Adipose tissue (tissue), 3 donors: ENCODE measurements around the gene EYA3. TPM values are rescaled to one million over a fixed set of nuclear protein-coding genes. Genes with fewer than 3 reads are reported as not detected.

Experiments
- H3K27ac ChIP-seq: one replicate; pipeline ENCODE4 v1.5.1; 2013; ENCODE audit warnings: low read depth, low read length
- WGBS, 3 donors: extraction: QIAGEN DNeasy Blood & Tissue Kit; methylation state at CpG; one replicate each; pipeline ENCODE4 v1.1.7; 2013; 5-methylcytosine and 5-hydroxymethylcytosine counted together
- polyA plus RNA-seq, 3 donors: library from polyadenylated mRNA; stranded (reverse); fragments of 200-250 nt; gene quantifications; one replicate each; pipeline ENCODE4 v1.2.3, GENCODE V29; 2013
- donor health status: healthy with polysubstance abuse.
- donor health status: Bipolar disorder and iron deficiency.
- donor health status: healthy.

EYA3 gene, protein sequence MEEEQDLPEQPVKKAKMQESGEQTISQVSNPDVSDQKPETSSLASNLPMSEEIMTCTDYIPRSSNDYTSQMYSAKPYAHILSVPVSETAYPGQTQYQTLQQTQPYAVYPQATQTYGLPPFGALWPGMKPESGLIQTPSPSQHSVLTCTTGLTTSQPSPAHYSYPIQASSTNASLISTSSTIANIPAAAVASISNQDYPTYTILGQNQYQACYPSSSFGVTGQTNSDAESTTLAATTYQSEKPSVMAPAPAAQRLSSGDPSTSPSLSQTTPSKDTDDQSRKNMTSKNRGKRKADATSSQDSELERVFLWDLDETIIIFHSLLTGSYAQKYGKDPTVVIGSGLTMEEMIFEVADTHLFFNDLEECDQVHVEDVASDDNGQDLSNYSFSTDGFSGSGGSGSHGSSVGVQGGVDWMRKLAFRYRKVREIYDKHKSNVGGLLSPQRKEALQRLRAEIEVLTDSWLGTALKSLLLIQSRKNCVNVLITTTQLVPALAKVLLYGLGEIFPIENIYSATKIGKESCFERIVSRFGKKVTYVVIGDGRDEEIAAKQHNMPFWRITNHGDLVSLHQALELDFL
- 1 to 10 TPM; 3.2 to 5.1 (median 4.2) TPM for polyA plus RNA-seq

- H3K27ac ChIP-seq = peak within 1 kb of the TSS; percentile 30
- WGBS, 3 donors = 0 to 1% (median 0%) methylated on average over 43 to 44 of the region's 44 CpGs
Measured at GRCh38 chr1:28088168-28088961, at the start of gene EYA3. Gene EYA3 (minus strand): TSS chr1:28088610. CDS start chr1:28058026, 30,584 bp downstream.

GRCh38 chr1:28136922-28137613, 48.7 kb upstream of the EYA3 start:
- H3K27ac ChIP-seq = no peak overlapping the region
- 77 to 81% (median 81%) methylated on average over 4 of the region's 4 CpGs for WGBS, 3 donors

- WGBS, 3 donors = 79 to 87% (median 86%) methylated on average over 8 of the region's 8 CpGs
- H3K27ac ChIP-seq = no peak overlapping the region
Measured at GRCh38 chr1:28136169-28136921, 47.9 kb upstream of the EYA3 start.

DNA sequence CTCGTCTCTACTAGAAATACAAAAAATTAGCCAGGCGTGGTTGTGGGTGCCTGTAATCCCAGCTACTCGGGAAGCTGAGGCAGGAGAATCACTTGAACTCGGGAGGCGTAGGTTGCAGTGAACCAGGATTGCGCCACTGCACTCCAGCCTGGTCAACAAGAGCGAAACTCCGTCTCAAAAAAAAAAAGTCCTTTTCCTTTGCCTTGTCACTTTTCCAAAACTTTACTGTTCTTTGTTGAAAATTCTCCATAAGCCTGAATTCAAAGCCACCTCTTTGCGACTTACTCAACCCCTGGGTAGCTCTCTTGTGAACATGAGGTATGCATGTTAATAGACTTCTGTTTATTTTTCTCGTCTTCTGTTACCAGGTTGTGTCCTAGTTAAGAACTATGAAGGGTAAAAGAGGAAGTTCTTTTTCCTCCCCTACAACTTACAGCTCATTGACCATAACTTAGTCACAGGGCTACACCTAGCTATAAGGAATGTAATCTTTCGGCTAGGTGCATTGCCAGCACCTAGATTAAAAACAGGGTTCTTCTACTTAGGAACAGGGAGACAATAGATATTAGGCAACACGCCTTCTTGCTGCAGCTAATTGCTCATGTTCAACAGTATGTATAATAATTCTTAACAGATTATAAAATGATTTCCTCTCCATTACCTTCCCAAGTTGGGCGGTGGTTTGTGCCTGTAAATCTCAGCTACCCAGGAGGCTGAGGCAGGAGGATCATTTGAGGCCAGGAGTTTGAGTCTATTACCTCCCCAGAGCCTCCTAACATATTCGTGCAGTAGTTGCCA, 47.2 kb upstream of the EYA3 start:
- no peak overlapping the region for H3K27ac ChIP-seq
- 61 to 75% (median 70%) methylated on average over 14 of the region's 14 CpGs for whole genome bisulfite sequencing, 3 donors

- WGBS, 3 donors = 85 to 93% (median 92%) methylated on average over 2 of the region's 2 CpGs
- no peak overlapping the region for H3K27ac ChIP-seq
Measured at GRCh38 chr1:28134651-28135207, 46.3 kb upstream of the EYA3 start.

GRCh38 chr1:28132171-28133167, 44.1 kb upstream of the EYA3 start:
- no peak overlapping the region for H3K27ac ChIP-seq
- WGBS, 3 donors = 76 to 84% (median 78%) methylated on average over 11 of the region's 11 CpGs

GRCh38 chr1:28130901-28131300, 42.5 kb upstream of the EYA3 start:
- WGBS, 3 donors = 67 to 84% (median 84%) methylated on average over 6 of the region's 6 CpGs
- no peak overlapping the region for H3K27ac ChIP-seq

- no peak overlapping the region for H3K27ac ChIP-seq
- WGBS, 3 donors = 28 to 58% (median 35%) methylated on average over 1 of the region's 1 CpG
Measured at GRCh38 chr1:28129150-28129549, 40.7 kb upstream of the EYA3 start.

GRCh38 chr1:28127617-28128257, 39.3 kb upstream of the EYA3 start:
- H3K27ac ChIP-seq = no peak overlapping the region
- 67 to 71% (median 70%) methylated on average over 3 of the region's 3 CpGs for WGBS, 3 donors

DNA sequence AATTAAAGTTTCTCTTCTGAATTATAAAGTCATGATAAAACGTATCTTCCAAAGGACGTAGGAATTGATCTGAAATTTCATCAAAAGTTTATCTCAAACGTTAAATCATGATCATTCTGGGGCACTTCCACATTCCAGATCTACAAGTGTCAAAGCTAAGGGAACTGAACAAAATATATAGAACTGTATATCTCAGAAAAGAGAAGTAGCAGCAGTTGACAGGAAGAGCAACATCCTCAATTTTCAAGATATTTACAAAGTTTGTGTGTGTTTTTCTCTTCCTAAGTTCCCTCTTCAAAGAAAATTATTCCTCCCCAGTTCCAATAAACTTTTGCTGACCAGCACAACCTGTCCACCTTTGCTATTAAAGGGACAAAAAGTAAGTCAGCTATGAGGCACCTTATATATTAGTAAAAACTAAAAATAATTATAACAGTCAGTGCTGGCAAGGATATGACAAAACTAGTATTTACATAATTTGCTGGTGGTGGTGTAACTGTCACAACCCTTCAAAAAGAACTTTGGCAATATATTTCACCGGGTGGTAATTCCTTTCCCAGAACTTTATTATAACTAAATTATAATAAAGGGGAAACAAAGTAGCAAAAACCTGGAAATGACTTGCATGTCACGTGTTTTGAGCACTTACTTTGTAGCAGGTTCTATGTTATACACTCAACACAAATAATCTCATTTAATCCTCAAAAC, 38.5 kb upstream of the EYA3 start:
- 48 to 56% (median 54%) methylated on average over 5 of the region's 5 CpGs for WGBS, 3 donors
- no peak overlapping the region for H3K27ac ChIP-seq

DNA sequence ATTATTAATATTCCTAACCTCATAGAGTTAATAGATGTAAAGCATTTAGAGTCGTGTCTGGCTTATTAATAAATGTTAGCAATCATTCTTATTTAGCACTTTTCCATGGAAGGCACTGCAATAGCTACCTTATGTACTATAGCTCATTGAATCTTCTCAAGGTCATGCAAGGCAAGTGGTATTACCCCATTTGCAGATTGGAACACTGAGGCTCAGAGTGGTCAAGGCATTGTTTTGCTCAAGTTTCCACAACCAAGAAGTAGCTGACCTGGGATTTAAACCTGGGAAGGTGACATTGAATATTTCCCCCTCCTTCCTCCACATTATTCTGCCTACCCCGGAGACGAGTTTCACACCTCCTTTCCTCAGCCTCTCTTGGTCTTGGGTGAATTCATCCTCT, 37.8 kb upstream of the EYA3 start:
- H3K27ac ChIP-seq = no peak overlapping the region
- WGBS, 3 donors = 45 to 63% (median 57%) methylated on average over 3 of the region's 3 CpGs

DNA sequence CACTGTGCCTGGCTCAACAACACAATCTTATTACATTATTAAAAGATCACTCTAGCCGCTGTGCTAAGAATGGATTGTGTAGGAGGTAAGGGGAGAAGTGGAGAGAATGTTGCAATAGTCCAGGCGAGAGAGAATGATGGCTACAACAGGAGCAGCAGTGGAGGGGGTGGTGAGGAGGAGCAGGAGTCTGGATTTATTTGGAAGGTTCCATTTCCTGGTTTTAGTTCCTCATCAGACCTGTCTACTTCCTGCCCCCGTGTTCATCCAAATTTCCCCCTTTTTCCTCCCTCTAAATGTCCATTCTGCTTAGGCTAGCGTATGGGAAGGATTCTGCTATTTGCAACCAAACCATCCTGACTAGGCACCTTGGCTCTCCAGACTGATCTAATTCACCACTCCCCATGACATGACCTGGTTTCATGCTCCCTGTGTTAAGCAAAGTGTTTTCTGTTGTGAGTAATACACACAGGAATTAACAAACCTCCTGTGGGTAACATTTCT, 35.1 kb upstream of the EYA3 start:
- WGBS, 3 donors = 18 to 55% (median 27%) methylated on average over 4 of the region's 4 CpGs
- H3K27ac ChIP-seq = no peak overlapping the region

DNA sequence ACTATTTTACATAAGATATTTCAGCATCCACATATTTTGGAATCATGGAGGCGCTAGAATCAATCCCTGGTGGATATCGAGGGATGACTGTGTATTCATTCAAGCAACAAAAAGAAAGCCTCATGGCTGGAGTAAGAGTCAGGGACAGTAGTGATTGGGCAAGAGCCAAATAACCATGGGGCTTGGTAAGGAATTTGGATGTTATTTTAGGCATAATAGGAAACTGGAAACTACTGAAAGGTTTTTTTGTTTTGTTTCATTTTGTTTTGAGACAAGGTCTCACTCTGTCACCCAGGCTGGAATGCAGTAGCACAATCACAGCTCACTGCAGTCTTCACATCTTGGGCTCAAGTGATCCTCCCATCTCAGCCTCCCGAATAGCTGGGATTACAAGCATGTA, 33.8 kb upstream of the EYA3 start:
- 82 to 87% (median 83%) methylated on average over 3 of the region's 3 CpGs for WGBS, 3 donors
- no peak overlapping the region for H3K27ac ChIP-seq

DNA sequence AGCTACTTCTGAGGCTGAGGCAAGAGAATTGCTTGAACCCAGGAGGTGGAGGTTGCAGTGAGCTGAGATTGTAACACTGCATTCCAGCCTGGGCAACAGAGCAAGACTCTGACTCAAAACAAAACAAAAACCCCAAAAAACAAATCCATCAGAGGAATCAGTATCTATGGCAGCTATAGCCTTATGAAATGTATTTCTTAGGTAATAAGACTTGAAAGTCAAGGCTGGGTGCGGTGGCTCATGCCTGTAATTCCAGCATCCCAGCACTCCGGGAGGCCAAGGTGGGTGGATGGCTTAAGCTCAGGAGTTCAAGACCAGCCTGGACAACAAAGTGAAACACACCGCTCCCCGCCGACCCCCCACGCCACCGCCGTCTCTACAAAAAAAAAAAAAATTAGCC, 31.1 kb upstream of the EYA3 start:
- H3K27ac ChIP-seq = no peak overlapping the region
- WGBS, 3 donors = 87 to 95% (median 94%) methylated on average over 8 of the region's 8 CpGs
